NCI-H526 treated with DMSO at 0.1 percent for 48 hours (cell line): ENCODE data around the gene PABPN1L.

Source experiments
- DNase-seq: peaks from one replicate; lab custom pipeline; 2025; lab: John Stamatoyannopoulos, UW

The PABPN1L gene

DNA sequence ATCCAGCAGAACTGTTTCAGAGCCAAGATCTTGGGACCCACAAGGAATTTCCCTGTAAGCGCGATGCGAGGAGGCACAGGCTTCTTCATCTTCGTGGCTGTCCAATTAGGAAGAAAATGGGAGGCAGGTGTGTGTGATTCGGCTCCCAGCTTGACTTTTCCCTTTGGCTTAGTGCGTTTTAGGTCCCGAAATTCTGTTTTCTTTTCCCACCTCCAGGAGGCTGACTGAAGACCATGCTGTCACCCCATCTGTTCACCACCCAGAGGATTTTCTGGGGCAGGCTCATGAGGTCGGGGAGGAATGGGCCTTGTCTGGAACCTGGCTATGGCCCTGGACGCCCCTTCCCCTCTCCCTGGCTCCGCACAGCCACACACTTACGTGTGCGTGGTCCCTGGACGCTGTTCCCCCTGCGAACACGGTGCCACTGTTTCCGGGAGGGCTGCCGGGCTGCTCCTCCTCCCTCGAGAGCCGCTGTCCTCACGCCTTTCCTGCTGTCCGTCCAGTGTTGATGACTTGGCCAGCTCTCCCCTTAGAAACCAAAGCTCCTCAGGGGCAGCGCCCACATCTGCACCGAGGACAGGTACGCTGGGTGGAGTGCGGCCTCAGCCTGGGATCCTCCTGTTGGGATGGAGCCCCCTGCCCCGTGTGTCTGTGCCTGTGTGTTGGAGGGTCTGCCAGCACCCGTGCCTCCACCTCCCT, 2.7 kb upstream of the PABPN1L start:
- DNase-seq = no peak

DNA sequence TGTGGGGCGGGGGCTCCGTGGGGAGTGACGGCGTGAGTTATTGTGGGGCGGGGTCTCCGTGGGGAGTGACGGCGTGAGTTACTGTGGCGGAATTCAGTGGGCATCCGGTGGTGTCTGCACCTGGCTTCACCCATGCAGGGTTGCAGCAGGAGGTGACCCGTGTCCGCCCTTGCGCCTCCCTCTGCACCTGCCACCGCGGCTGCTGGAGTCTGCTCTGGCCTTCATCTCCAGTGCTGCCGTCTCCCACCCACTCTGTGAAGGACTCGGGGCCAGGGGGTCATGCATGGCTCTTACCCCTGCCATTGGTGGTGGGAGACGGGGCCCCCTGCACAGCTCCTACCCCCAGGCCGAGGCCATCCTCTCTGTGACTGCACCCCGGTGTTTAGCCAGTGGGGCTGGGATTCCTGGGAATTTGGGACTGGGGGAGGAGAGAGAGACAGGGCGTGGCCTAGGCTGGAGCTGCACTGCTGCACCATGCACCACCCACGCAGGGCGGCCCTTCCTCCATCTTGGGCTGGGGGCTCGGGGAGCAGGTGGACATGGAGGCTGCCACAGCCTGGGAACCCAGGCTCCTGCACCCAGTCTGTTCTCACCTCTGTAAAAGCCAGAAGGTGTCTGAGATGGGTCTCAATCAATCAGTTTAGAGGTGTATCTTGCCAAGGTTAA, 1.3 kb upstream of the PABPN1L start:
- no peak for DNase-seq

DNA sequence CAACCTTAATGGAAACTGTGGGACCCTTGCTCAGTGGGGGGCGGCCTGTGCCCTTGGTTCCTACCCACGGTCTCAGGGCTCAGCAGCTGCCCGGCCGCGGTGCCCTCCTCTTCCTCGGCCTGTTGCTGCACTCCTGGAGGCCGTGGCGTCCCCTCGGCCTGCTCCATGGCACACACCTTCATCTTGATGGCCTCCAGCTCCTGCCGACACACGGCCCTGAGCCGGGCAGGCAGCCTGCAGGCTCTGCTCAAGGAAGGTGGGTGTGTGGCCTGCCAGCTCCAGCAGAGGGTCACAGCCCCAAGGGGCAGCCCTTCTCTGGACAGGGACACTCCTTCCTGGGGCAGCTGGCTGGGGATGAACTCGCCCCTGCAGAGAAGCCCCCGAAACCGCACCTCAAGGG, 718 bp downstream of the PABPN1L start:
- no peak for DNase-seq

DNA sequence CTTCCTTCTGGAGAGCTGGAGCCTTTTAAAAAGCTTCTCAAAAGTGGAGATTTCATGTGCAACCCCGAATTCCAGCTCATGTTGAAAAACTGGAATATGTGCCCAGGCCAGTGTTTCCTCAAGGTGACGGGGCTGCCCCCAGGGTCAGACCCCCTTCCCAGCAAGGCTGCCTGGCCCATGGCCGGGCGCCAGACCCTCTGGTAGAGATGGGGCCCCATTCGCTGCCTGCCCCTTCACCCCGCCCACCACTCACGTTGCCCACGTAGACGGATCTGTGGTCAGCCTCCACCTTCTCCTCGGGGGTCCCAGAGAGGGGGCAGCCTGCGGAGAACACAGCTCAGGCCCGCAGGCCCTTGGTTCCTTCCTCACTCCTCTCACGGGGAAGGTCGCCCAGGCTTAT, 1.1 kb downstream of the PABPN1L start:
- DNase-seq = no peak

DNA sequence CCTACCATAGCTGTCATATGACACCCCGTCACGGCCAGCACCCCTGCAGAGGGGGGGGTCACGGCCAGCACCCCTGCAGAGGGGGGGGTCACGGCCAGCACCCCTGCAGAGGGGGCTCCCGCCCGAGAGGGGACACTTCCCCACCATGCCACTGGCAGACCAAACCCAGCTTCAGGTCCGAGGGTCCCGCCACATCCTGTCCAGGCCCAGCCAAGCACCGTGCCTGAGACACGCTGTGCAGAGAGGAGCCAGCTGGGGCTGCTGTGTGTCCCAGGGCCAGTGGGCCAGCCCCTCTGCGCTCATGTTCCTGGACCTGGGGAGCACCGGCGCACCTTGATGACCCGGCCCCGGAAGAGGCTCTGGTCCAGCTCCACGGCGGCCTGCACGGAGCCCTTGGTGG, 1.9 kb downstream of the PABPN1L start:
- DNase-seq = no peak

DNA sequence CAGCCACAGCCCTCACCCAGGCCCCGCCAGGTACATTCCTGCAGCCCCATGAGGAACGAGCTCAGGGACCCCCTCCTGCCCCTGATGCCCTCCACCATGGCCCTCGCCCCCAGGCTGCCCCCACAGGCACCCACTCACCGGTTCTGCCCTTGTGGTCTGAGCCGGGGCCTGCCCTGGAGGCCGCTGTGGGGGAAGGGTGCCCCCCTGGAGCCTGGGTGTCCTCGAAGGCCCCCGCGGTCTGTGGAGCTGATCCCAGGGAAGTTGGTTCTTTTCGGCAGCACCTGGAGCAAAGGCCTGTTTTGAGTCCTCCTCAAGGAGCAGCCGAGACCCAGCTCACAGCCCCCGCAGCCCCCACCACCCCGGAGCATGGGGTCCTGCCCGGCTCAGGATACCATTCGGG, 2.4 kb downstream of the PABPN1L start:
- no peak for DNase-seq

DNA sequence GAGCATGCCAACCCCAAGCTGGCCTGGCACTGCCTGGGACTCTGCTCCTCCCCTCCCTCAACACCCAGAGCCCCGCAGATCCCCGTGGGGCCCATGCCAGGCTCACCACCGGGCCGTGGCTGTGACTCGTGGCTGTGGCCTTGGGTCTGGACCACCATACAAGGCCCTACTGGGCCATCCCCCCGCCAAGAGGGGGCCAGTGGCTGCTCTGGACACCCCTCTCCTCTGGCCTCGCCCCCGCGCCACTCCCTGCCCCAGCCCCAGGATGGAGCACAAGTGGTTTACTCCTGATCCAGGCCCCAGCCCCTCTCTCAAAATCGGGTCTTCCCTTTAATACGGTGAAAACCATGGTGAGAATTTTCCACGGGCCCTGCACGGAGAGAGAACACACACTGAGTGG, 3.0 kb downstream of the PABPN1L start:
- no peak for DNase-seq

DNA sequence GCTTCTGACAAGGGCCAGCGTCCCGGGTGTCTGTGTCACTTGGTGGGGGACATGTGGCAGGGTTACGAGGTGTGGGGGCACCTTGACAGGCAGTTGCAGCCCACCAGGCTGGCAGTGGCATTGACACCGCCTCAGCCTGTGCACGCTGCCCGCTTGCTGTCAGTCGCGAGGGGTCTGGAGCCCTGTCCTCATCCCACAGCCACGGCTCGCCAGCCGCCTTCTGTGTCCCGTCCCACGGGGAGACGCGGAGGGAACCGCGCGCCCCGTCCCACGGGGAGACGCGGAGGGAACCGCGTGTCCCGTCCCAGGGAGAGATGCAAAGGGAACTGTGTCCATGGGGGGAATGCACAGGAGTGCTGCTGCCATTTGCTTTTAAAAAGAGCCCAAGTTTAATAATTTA, 3.5 kb downstream of the PABPN1L start:
- no peak for DNase-seq

DNA sequence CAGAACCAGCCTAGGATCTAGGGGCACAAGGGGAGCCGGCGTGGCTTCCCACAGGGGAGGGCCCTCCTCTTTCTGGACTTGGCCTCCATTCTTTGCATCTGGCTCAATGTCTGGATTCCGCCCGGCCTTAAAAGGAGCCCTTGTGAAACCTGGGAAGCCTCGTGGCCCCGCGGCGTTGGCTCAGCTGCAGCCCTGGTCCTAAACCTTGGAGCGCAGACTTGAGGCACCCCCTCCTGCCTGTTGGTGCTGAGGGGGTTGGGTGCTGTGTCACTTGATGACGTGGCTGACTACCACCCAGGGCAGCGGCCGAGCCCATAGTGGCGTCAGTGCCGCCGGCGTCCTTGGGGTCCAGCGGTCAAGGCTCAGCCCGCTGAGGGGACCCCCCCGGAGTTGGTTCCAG, 5.1 kb downstream of the PABPN1L start:
- DNase-seq = no peak

DNA sequence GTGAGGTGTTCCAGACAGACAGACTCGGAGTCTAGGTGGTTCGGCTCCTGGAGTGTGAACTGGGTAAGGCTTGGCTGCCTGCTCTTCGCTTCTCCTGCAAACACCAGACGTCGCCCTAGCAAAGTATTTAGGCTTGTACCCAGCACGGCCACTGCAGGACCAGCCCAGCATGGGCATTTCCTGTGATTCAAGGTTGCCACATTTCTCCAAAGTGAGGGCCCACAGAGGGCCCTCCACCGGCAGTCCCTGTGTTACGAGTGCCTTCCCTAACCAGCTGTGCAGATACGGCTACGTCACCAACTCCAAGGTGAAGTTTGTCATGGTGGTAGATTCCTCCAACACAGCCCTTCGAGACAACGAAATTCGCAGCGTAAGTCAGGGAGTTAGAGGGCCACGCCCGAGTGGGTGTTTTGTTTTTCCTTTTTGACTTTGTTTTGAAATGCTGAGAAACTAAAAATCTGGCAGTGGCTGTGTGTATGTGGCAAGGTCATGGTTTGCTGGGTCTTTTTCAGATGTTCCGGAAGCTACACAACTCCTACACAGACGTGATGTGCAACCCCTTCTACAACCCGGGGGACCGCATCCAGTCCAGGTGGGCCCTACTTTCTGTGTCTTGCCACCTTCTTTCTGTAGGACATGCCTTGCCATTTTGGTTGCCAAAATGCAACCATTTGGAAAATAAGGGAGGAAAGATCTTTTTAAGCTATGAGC, 6.9 kb downstream of the PABPN1L start:
- DNase-seq = no peak

DNA sequence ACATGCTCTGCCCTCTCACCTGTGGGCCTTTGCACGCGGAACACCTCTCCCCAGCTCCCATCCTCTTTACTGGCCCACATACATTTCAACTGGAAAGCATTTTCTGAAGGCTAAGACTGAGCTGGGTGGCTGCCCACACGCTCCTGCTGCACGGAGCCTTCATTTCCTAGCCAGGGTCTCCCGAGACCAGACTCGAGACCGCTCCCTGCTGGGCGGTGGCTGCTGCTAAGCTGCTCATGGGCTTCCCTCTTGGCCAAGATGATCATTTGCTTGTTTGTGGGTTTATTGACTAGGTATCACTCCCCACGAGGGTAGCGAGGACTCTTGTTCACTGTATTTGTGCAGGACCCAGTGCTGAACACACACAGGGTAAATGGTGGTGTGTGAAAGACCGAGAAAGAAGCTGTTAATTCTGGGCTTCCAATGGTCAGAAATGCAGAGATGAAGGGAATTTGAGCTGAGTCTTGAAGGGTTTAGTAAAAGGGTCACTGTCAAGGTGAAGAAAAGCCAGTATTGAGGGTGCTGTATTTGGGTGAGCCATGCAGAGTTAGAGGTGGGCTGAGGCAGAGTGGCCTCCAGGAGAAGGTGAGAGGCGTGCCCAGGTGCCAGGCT, 8.6 kb downstream of the PABPN1L start:
- DNase-seq = peak; percentile 6

DNA sequence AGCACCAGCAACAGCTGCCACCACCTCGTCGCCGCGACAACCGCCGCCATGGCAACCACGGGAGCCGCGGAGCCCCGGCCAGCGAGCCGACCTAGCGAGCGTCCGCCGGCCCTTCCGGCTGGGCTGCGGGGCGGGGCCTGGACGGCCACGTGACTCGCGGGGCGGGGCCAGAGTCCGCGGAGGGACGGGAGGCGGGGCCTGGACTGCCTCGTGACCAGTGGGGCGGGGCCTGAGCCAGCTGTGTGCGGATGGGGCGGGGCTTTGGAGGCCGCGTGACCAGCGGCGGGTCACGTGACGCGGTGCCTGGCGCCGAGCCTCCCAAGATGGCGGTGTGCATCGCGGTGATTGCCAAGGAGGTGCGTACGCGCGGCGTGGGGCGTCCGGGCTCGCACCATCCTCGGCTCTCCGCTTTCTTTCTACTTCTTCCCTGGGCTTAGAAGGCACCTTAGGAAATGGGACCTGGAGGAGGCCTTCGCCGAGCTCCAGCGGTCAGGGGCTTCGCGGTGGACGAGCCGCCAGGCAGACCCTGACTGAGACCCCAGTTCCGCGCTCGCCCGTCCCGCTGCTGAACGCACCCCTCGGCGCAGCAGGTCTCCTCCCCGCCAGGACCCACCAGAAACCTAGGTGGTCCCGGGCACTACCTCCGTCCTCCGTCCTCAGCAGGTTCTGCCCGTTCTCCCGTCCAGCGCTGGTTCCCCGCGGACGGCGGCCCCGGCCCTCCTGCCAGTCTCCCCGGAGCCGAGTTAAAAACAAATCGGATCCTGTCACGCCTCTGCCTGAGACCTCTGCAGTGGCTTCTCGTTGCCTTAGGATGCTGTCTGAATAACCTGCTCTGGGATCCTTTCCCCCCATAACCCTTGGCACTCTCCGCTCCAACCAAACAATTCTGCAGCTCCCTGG, 9.4 kb downstream of the PABPN1L start, which contains the start of the genes GALNS and TRAPPC2L:
TSS of gene GALNS (minus strand) at position 120 of the 900 bp plus-strand sequence. CDS start at position 50, 70 bp downstream.
TSS of gene TRAPPC2L (plus strand) at position 300 of the 900 bp plus-strand sequence. CDS start at position 324, 24 bp downstream.
- DNase-seq = peak; percentile 77

DNA sequence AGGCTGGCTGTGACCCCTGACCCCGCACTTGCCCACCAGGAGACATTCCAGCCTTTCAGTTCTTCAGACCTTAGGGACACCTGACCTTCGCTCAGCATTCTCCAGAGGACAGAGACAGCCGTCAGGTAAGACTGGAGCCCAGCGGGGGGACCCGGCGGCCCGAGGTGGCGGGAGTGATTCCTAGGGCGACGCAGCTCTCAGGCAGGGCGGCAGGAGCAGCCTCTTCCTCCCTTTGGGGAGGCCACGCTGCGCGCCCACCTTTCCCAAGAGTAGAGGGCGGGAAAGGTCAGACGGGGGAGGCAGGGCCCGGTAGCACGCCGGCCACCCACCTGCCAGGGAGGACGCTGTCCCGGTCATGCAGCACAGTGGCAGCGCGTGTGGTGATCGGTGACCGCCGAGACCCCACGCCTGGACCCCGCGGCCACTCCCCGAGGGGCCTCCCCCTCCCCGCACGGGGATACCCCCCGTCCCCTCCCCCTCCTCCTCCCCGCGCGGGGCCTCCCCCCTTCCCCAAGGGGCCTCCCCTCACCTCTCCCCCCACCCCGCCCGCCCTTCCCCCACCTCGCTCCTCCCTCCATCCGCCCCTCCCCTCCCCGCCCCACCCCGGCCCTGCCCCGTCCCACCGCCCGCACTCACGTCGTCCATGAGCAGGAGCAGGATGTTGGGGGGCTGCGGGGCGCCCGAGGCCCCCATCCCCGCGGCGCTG, 10.2 kb downstream of the PABPN1L start:
- DNase-seq = no peak

DNA sequence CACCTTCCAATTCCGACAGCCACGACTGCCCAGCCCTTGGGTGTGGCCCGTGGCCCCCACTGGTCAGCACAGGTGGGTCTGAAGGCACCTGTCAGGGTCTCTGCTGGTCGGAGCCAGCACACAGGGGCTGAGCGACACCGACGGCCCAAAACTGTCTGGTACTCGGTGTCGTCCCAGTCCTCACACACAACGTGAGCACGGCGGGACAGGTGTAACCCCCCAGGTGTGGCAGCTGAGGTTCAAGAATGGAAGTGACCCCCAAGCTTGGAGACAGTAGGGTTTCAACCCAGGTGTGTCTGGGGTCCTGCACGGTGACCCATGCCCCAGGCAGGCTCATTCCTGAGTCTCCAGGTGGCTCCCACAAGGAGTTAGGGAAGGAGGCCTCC, 10.7 kb downstream of the PABPN1L start:
- no peak for DNase-seq

DNA sequence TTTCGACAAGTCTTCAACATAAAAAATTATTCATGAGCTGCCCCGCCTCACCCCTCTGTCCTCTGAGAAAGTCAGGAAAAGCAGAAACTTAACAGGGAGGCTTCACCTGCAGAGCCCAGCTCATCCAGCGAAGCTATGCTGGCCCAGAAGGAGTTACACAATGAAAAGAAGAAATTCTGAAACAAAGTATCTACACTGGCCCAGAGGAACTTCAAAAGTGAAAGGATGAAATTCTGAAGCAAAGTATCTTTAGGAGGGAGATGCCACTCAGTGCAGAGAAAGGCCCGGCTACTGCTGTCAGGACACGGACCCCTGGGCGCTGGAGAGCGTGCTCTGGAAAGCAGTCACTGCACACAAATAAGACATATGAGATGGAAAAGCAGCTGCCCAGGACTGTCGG, 11.3 kb downstream of the PABPN1L start:
- no peak for DNase-seq

DNA sequence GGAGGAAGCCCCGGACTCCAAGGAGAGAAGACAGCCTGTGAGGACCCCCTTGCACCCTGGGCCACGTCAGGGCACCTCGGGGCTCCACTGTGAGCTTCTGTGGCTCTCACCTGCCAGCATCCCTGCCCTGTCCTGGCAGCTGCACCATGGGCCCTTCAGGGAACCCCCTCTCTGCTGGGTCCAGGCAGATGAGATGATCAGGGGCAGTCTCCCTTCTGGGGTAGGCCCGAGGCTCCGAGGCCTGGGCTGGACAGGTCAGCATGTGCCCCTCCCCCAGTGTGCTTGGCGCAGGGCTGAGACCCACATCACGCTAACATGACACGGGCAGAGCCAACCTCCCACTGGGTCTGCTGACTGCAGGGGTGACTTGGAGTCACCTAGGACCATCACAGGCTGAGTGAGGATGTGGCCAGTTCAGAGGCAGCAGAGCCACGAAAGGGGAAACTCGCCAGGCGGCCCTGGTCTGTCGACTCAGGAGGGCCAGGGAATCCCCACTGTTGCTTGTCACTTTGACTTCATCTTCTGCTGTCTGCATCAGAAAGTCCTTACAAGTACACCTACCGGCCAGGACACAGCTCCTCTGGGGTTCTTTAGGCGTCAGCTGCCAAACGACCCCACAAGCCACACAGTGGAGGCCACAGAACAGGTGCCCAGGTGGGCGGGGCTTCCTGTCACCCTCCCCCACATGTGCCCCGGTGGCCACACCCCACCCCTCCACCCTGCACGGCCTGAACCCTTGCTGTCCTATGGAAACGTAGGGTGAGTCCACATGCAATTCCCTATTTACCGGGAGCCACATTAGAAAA, 12.0 kb downstream of the PABPN1L start:
- DNase-seq = no peak

DNA sequence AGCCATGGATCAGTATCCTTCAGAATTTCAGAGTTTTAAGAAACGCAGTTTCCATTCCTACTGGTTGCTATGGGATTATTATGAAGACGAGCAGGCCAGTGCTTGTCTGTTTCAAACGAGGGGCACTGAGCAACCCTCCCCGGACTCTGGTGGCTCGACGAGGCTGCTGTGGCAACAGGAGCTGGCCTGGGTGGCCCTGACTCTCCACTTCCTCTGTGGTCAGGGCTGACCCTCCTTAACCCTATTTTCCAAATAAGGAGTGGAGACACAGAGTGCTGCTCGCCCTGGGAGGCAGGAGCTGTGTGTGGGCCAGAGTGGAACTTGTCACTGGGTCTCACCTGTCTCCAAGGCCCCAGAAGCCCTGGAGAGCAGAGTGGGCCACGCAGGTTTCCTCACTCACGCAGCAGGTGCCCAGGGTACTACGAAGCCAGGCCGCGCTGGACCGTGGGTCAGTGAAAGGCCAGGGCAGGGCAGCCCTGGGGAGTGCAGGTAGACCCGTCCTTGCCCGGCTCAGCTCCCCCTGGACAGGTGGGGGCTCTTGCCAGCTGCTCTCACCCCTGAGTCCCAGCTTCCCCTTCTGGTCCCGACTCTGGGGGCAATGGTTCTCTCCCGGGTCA, 13.0 kb downstream of the PABPN1L start:
- DNase-seq = no peak

DNA sequence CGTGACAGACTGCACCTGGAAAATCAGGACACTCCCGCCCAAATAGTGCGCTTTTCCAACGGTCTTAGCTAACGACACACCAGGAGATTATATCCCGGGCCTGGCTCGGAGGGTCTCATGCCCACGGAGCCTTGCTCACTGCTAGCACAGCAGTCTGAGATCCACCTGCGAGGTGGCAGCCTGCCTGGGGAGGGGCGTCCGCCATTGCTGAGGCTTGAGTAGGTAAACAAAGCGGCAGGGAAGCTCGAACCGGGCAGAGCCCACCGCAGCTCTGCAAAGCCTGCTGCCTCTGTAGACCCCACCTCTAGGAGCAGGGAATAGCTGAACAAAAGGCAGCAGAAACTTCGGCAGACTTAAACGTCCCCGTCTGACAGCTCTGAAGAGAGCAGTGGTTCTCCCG, 14.8 kb downstream of the PABPN1L start:
- DNase-seq = no peak

DNA sequence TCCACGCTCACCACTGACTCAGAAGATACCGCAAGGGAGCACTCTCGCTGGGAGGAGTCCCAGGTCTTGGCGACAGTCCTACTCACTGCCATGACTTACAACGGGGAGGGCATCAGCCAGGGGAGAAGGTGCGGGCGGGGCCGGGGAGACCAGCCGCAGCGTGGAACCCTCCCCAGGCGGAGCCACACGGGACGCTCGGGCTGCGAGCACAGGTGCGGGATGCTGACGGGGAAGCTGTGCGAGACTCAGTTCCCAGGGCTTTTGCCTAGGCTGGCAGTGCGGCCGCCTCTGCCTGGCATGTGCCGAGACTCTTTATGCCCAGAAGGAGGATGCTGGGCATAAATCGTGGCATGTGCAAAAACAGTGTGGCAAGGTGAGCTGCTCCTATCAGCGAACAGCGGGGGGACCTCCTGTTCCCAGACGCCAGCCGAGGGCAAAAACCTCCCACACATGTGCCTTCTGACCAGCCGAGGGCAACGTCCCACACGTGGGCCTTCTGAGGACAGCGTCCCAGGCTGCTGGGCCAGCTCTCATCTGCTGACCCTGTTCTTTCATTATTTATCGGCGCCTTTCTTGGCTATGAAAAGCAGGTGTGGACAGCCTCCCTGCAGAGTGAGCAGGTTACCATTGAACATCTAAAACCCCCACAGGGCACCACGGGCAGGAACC, 15.8 kb downstream of the PABPN1L start:
- DNase-seq = no peak
